Gastrocnemius medialis (tissue), 4 donors: ENCODE measurements around the gene FH. TPM values are rescaled to one million over a fixed set of nuclear protein-coding genes. Genes with fewer than 3 reads are reported as not detected.

Experiments used
- ATAC-seq, 2 donors: fragments of 150-250 bp; one replicate each; pipeline ENCODE4 v1.9.1; 2016
- DNase-seq, 2 donors: peaks; one replicate each; pipeline ENCODE4 v3.0.0-alpha.2; 2019
- H3K27ac ChIP-seq, 4 donors: fragments of 200-600 bp; sonication (generic); 1 replicate in 1 of 4; 2 replicates in 3 of 4; pipeline ENCODE4 v1.5.1; 2016 to 2018; ENCODE audit warnings: mild to moderate bottlenecking in 2 of 4, moderate library complexity in 1 of 4
- H3K27me3 ChIP-seq, 3 donors: fragments of 200-600 bp; sonication (generic) in 2 of 3; 1 replicate in 1 of 3; 2 replicates in 2 of 3; pipeline versions ENCODE4 v1.5.1 to v1.6.0; 2016 to 2019; ENCODE audit warnings: mild to moderate bottlenecking in 1 of 3, moderate library complexity in 1 of 3
- H3K36me3 ChIP-seq, 2 donors: fragments of 200-600 bp; sonication (generic) in 1 of 2; one replicate each; pipeline ENCODE4 v1.5.1; 2017 to 2018
- H3K4me1 ChIP-seq, 2 donors: fragments of 200-600 bp; sonication (generic) in 1 of 2; one replicate each; pipeline ENCODE4 v1.5.1; 2016 to 2017; ENCODE audit warnings: mild to moderate bottlenecking in 2 of 2
- H3K4me3 ChIP-seq, 4 donors: fragments of 200-600 bp; sonication (generic) in 3 of 4; 1 replicate in 1 of 4; 2 replicates in 3 of 4; pipeline ENCODE4 v1.5.1; 2016 to 2019; ENCODE audit warnings: mild to moderate bottlenecking in 2 of 4
- H3K9me3 ChIP-seq, 3 donors: fragments of 200-600 bp; sonication (generic) in 2 of 3; 1 replicate in 1 of 3; 2 replicates in 2 of 3; pipeline ENCODE4 v1.5.1; 2016 to 2019
- CTCF ChIP-seq, 5 experiments: fragments of 450-650 bp in 3 of 5; fragments of 200-600 bp in 2 of 5; sonication (generic) in 2 of 5; IDR thresholded peaks in 4 of 5; conservative IDR thresholded peaks in 1 of 5; 1 replicate in 4 of 5; 2 replicates in 1 of 5; pipeline ENCODE4 v1.5.1; 2016 to 2019; ENCODE audit warnings: antibody characterized with exemption in 5 of 5, mild to moderate bottlenecking in 3 of 5, moderate library complexity in 3 of 5
- POLR2A ChIP-seq, 2 donors: fragments of 450-650 bp; IDR thresholded peaks; one replicate each; pipeline ENCODE4 v1.6.1; 2017; ENCODE audit warnings: antibody characterized with exemption in 2 of 2, mild to moderate bottlenecking in 2 of 2, moderate library complexity in 2 of 2
- in situ Hi-C, 4 donors: fragments of 200-750 bp; cut with MboI; loops; one replicate each; pipeline versions ENCODE4 v1.15.0 to v1.8.0; 2017; ENCODE audit warnings: low sequenced_read_pairs in 4 of 4
- intact Hi-C: fragments of 100-400 bp; cut with DNase I; formaldehyde crosslinking; loops from one replicate; pipeline ENCODE4 v1.15.1; 2023; ENCODE audit warnings: low total_unique reads
- total RNA-seq, 4 donors: library from RNA; depleted of rRNA; stranded (reverse); fragments of >200 nt; gene quantifications; one replicate each; pipeline versions ENCODE4 v1.1.0 to v1.2.3, GENCODE V29; 2016

The FH gene
- total RNA-seq, 4 donors from 2014 or later = 93.0 to 166 (median 112) TPM

DNA sequence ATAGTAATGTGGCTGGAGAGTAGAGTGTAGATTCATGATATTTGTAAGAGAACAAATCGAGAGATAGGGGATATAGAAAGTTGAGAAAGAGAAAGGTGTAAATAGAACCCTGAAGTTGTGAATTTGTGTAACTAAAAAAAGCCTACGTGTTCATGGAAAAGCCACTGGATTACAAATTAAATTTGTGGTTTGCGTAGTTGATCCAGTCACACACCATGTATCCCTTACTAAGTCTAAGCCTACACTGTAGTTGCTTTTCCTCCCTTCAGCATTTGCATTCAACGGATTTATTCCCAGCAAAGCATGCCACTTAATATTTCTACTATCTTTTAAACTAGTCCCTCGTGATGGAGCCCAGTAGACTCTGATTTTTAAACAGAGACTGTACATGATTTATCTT is 37.5 kb upstream of the FH start:
- Histone ChIP-seq H3K4me1 (no peaks in the 10 kb centered on the region), H3K27ac (no peak overlapping the region), H3K27me3 (no peaks in the 10 kb centered on the region), H3K36me3 (no peaks in the 10 kb centered on the region), H3K9me3 (no peaks in the 10 kb centered on the region), H3K4me3 (no peak overlapping the region)
- in situ Hi-C loops = no loop called here
- intact Hi-C loops = no loop called here
- TF ChIP-seq CTCF (IDR thresholded peaks at IDR 0.05 in 4 of 5, conservative IDR thresholded peaks at IDR 0.05 in 1 of 5) (no peak), POLR2A (IDR thresholded peaks at IDR 0.05) (no peak)
- no peak for ATAC-seq
- no peak for DNase-seq

DNA sequence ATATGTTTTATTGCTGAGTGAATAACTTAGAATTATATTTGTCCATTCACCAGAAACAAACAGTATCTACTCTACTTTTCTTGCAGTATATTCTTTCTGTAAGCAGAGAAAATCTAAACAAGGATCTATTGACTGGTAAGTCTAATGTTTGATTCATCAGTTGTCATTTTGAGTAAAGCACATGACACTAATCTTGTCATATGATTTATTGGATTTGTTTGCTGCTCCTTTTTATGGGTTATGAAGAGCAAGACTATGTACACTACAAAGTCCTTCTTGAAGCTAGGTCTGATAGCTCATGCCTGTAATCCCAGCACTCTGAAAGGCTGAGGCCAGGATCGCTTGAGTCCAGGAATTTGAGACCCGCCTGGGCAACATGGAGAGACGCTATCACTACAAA is 36.0 kb upstream of the FH start:
- TF ChIP-seq CTCF (IDR thresholded peaks at IDR 0.05 in 4 of 5, conservative IDR thresholded peaks at IDR 0.05 in 1 of 5) (no peak), POLR2A (IDR thresholded peaks at IDR 0.05) (no peak)
- Histone ChIP-seq H3K27me3 (no peaks in the 10 kb centered on the region), H3K4me1 (no peaks in the 10 kb centered on the region), H3K9me3 (no peaks in the 10 kb centered on the region), H3K36me3 (no peaks in the 10 kb centered on the region), H3K27ac (no peak overlapping the region), H3K4me3 (no peak overlapping the region)
- no peak for ATAC-seq
- in situ Hi-C loops = no loop called here
- intact Hi-C loops = no loop called here
- DNase-seq = no peak

DNA sequence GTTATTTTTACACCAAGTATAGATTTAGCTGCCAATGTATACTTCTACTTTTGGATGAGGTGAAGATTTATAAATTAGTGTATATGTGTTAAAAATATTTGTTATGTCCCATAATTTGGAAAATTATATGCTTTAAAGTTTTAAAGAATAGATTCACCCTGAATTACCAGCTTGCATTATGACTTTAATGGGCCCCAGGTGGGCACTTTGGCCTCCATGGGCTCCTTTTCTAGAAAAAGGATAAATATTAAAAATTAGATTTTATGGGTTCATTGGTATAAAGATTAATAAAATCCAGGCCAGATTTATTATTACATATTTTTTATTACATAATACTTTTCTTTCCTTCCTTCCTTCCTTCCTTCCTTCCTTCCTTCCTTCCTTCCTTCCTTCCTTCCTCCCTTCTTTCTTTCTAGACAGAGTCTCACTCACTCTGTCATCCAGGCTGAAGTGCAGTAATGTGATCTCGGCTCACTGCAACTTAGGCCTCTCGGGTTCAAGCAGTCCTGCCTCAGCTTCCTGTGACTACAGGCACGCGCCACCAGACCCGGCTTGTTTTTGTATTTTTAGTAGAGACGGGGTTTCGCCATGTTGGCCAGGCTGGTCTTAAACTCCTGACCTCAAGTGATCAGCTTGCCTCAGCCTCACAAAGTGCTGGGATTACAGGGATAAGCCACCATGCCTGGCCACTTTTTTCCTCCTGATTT is 34.5 kb upstream of the FH start:
- in situ Hi-C loops = no loop called here
- H3K9me3 ChIP-seq = no peaks in the 10 kb centered on the region

GRCh38 chr1:241551759-241552638 is 32.4 kb upstream of the FH start:
- Histone ChIP-seq H3K4me3 (no peak overlapping the region), H3K9me3 (no peaks in the 10 kb centered on the region), H3K36me3 (no peaks in the 10 kb centered on the region), H3K27ac (no peak overlapping the region), H3K4me1 (no peaks in the 10 kb centered on the region), H3K27me3 (no peaks in the 10 kb centered on the region)
- intact Hi-C loops (no loop called here), in situ Hi-C loops (no loop called here)
- DNase-seq (peak; percentile 8 to 25), ATAC-seq (peak in 1 of 2 donors; percentile 21)
- no peak for TF ChIP-seq CTCF (IDR thresholded peaks at IDR 0.05 in 4 of 5, conservative IDR thresholded peaks at IDR 0.05 in 1 of 5)
- no peak for TF ChIP-seq POLR2A (IDR thresholded peaks at IDR 0.05)

More for the DNA sequence above, 34.5 kb upstream of the FH start:
- Histone ChIP-seq H3K27me3 (no peaks in the 10 kb centered on the region), H3K27ac (no peak overlapping the region), H3K4me1 (no peaks in the 10 kb centered on the region), H3K36me3 (no peaks in the 10 kb centered on the region), H3K4me3 (no peak overlapping the region)
- TF ChIP-seq CTCF (IDR thresholded peaks at IDR 0.05 in 4 of 5, conservative IDR thresholded peaks at IDR 0.05 in 1 of 5) (no peak), POLR2A (IDR thresholded peaks at IDR 0.05) (no peak)
- intact Hi-C loops = no loop called here
- ATAC-seq (no peak), DNase-seq (no peak)
